Left lung (tissue), 10 donors: ENCODE data around the gene FAM209A. TPM values are rescaled to one million over a fixed set of nuclear protein-coding genes. Genes with fewer than 3 reads are reported as not detected.
A peak's percentile ranks its signal among the peaks of the same experiment; 100 is the strongest.

ENCODE experiments used
- ATAC-seq: fragments of 200-7000 bp; cut with Tn5 transposase; one replicate; pipeline ENCODE4 v1.9.1; 2020; ENCODE audit warnings: moderate library complexity
- DNase-seq, 4 donors: peaks; one replicate each; pipeline ENCODE4 v3.0.0-alpha.2; 2013 to 2020
- H3K27ac ChIP-seq, 2 donors: fragments of 200-600 bp; sonication (generic) in 1 of 2; one replicate each; pipeline versions ENCODE4 v1.5.0 to v1.8.0; 2020 to 2021
- H3K27me3 ChIP-seq, 2 donors: fragments of 200-600 bp; sonication (generic) in 1 of 2; one replicate each; pipeline versions ENCODE4 v1.5.0 to v1.8.0; 2020 to 2021
- H3K36me3 ChIP-seq, 2 donors: fragments of 200-600 bp; sonication (generic) in 1 of 2; one replicate each; pipeline versions ENCODE4 v1.5.0 to v1.8.0; 2020 to 2021
- H3K4me1 ChIP-seq, 2 donors: fragments of 200-600 bp; one replicate each; pipeline ENCODE4 v1.8.0; 2021
- H3K4me3 ChIP-seq, 2 donors: fragments of 200-600 bp; sonication (generic) in 1 of 2; one replicate each; pipeline versions ENCODE4 v1.5.0 to v1.8.0; 2020 to 2021; ENCODE audit warnings: mild to moderate bottlenecking in 1 of 2
- H3K9me3 ChIP-seq, 2 donors: fragments of 200-600 bp; sonication (generic) in 1 of 2; one replicate each; pipeline versions ENCODE4 v1.5.0 to v1.8.0; 2020 to 2021
- intact Hi-C, 2 donors: fragments of 100-400 bp; cut with DNase I; formaldehyde crosslinking; loops; one replicate each; pipeline versions ENCODE4 v1.11.2 to v1.14.2; 2022
- polyA plus RNA-seq, 6 donors: library from polyadenylated mRNA; unstranded; fragments of 120-200 nt; gene quantifications; one replicate each; pipeline ENCODE4 v1.2.1, GENCODE V29; 2013; ENCODE audit not compliant: insufficient read length in 6 of 6
- total RNA-seq, 2 donors: library from RNA; stranded (reverse); fragmentation: NEBNext Ultra II Directional; extraction: Animal tissue kit (Norgen Biotek cat#: 25700); gene quantifications; one replicate each; pipeline ENCODE4 v1.2.1, GENCODE V29; 2021
- TF ChIP-seq, protein P1 (sequence below), 2 donors: fragments of 200-600 bp; sonication (generic) in 1 of 2; IDR thresholded peaks; one replicate each; pipeline versions ENCODE4 v1.5.0 to v1.8.0; 2021; ENCODE audit warnings: antibody characterized with exemption in 2 of 2
- donor health status: DM: no; HTN: yes; CAD: no.
- donor health status: DM: no; HTN: no; CAD: no.

The FAM209A gene
- total and polyA plus RNA-seq, 8 donors: 0.29 to 0.81 (median 0.45) TPM; not detected in 2

DNA sequence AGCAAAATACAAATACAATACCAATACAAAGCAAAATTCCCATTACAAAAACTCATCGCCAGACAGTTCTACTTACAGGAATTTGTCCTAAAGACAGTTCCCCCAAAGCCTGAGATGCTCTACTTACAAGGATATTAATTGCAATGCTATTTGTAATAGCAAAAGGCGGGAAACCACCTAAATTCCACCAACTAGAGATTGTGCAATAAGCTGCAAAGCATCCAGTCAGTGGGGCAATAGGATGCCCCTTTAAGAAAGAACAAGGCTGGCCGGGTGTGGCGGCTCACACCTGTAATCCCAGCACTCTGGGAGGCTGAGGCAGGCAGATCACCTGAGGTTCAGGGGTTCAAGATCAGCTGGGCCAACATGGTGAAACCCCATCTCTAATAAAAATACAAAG lies 47.6 kb downstream of the FAM209A start:
- Histone ChIP-seq H3K36me3 (no peaks in the 10 kb centered on the region), H3K4me3 (no peak overlapping the region), H3K27me3 (no peaks in the 10 kb centered on the region), H3K9me3 (no peaks in the 10 kb centered on the region), H3K4me1 (no peaks in the 10 kb centered on the region), H3K27ac (no peak overlapping the region)
- TF ChIP-seq, protein P1, sequence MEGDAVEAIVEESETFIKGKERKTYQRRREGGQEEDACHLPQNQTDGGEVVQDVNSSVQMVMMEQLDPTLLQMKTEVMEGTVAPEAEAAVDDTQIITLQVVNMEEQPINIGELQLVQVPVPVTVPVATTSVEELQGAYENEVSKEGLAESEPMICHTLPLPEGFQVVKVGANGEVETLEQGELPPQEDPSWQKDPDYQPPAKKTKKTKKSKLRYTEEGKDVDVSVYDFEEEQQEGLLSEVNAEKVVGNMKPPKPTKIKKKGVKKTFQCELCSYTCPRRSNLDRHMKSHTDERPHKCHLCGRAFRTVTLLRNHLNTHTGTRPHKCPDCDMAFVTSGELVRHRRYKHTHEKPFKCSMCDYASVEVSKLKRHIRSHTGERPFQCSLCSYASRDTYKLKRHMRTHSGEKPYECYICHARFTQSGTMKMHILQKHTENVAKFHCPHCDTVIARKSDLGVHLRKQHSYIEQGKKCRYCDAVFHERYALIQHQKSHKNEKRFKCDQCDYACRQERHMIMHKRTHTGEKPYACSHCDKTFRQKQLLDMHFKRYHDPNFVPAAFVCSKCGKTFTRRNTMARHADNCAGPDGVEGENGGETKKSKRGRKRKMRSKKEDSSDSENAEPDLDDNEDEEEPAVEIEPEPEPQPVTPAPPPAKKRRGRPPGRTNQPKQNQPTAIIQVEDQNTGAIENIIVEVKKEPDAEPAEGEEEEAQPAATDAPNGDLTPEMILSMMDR (IDR thresholded peaks at IDR 0.05): no peak
- DNase-seq (no peak), ATAC-seq (no peak)
- intact Hi-C loops: no loop called here

DNA sequence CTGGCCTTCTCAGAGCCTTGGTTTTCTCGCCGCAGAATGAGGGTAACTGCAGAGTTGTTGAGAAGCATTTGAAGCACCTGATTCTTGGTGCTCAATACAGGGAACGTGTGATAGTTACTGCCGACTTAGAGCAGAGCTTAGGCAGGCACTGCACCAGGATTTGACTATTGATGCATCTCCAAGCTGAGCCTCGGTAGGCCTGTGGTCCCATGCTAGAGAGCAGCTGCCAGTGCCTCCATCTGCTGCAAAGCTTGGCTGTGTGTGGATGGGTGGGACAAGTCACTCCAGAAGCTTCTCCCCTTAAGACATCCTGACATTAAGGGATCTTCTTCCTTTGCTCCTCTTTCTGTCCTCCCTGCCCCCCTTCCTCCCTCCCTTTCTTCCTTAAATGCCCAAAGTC lies 49.4 kb downstream of the FAM209A start:
- TF ChIP-seq, protein P1 (IDR thresholded peaks at IDR 0.05): no peak
- no peak overlapping the region for H3K27ac ChIP-seq
- H3K4me3 ChIP-seq: no peak overlapping the region
- H3K9me3 ChIP-seq: no peaks in the 10 kb centered on the region
- DNase-seq (no peak), ATAC-seq (no peak)
- no peaks in the 10 kb centered on the region for H3K4me1 ChIP-seq
- H3K36me3 ChIP-seq: no peaks in the 10 kb centered on the region
- H3K27me3 ChIP-seq: no peaks in the 10 kb centered on the region
- intact Hi-C loops: no loop called here

DNA sequence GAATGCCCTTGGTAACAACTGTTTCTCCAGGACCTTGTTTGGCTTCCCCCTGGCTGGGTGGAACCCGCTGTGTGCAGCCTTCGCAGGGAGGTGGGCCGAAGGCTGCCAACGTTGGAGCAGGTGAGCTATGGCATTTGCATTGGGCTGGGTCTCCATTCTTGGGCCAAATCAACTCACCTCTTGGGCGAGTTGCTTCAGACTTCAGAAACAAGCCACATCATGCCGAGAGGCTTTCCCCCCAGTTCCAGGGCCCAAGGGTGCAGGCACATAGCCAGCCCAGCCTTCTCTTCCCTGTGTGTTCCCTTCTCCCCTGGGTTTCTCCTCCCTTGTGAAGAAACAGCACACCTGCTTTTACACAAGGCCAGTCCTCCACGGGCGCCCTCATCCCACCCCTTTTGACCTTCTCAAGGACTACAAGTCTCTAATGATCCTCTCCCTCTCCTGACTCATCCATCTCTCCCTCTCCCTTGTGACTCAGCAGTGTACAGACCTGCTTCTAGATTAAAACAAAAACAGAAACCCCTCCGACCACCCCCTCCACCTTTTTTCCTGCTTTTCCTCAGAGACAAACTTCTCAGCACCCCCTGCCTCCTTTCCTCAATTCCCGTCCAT lies 50.1 kb downstream of the FAM209A start:
- no peaks in the 10 kb centered on the region for H3K9me3 ChIP-seq
- intact Hi-C loops: no loop called here
- H3K36me3 ChIP-seq: no peaks in the 10 kb centered on the region
- no peak overlapping the region for H3K4me3 ChIP-seq
- ATAC-seq (peak; percentile 59), DNase-seq (no peak)
- H3K27ac ChIP-seq: no peak overlapping the region
- H3K4me1 ChIP-seq: no peaks in the 10 kb centered on the region
- H3K27me3 ChIP-seq: no peaks in the 10 kb centered on the region
- TF ChIP-seq, protein P1 (IDR thresholded peaks at IDR 0.05): no peak

DNA sequence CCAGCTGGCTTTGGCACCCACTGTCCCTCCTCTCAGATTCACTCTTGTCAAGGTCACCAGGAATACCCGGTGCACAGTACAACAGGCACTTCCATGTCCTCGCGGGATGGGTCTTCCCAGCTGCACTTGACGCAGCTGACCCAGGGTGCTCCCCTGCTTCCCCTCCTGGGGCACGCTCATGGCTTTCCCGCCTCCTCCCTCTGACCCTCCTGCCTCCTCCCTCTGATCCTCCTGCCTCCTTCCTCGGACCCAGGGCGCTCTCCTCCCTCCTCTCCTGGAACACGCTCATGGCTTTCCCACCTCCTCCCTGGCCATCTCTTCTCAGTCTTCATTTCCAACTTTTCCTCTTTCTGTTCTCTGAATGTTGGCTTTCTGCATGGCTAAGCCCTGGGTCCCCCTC lies 50.6 kb downstream of the FAM209A start:
- no peaks in the 10 kb centered on the region for H3K4me1 ChIP-seq
- TF ChIP-seq, protein P1 (IDR thresholded peaks at IDR 0.05): no peak
- no peak overlapping the region for H3K27ac ChIP-seq
- DNase-seq: no peak
- no peaks in the 10 kb centered on the region for H3K9me3 ChIP-seq
- peaks cover 0 to 3% of the 10 kb centered on the region in 2 donors for H3K27me3 ChIP-seq
- intact Hi-C loops: no loop called here
- no peaks in the 10 kb centered on the region for H3K36me3 ChIP-seq
- no peak for ATAC-seq
- no peak overlapping the region for H3K4me3 ChIP-seq

Other genes starting within 250 kb of the FAM209A start
- gene FAM210B, start 165.8 kb upstream of the FAM209A start, total RNA-seq: 10 to 100 TPM; 32.0 to 65.1 TPM
- gene FAM210B, start 165.8 kb upstream of the FAM209A start, polyA plus RNA-seq: 10 to 100 TPM; 61.2 to 68.9 (median 64.8) TPM
- 10 to 100 TPM in 1 of 2 donors, 1 to 10 TPM in 1; 3.7 to 22.3 TPM for gene AURKA, start 132.5 kb upstream of the FAM209A start, total RNA-seq
- 10 to 100 TPM; 12.0 to 28.8 (median 17.2) TPM for gene AURKA, start 132.5 kb upstream of the FAM209A start, polyA plus RNA-seq
- gene CSTF1, start 132.1 kb upstream of the FAM209A start, total RNA-seq: 10 to 100 TPM; 30.0 to 34.3 TPM
- 10 to 100 TPM; 39.0 to 44.6 (median 42.9) TPM for gene CSTF1, start 132.1 kb upstream of the FAM209A start, polyA plus RNA-seq
- 10 to 100 TPM; 14.4 to 28.1 TPM for gene CASS4, start 112.5 kb upstream of the FAM209A start, total RNA-seq
- gene CASS4, start 112.5 kb upstream of the FAM209A start, polyA plus RNA-seq: 10 to 100 TPM; 20.6 to 24.7 (median 23.4) TPM
- 10 to 100 TPM; 68.2 to 85.1 TPM for gene RTF2, start 56.1 kb upstream of the FAM209A start, total RNA-seq
- gene RTF2, start 56.1 kb upstream of the FAM209A start, polyA plus RNA-seq: 100 to 1,000 TPM; 116 to 133 (median 128) TPM
- gene FAM209B, start 8.5 kb downstream of the FAM209A start, total RNA-seq: under 1 TPM in 1 of 2 donors, not detected in 1; 0.42 TPM
- gene FAM209B, start 8.5 kb downstream of the FAM209A start, polyA plus RNA-seq: under 1 TPM in 4 of 6 donors, not detected in 2; 0.30 to 0.63 (median 0.34) TPM
- 1 to 10 TPM; 3.7 to 4.1 TPM for gene TFAP2C, start 104.6 kb downstream of the FAM209A start, total RNA-seq
- 1 to 10 TPM; 2.4 to 3.6 (median 3.2) TPM for gene TFAP2C, start 104.6 kb downstream of the FAM209A start, polyA plus RNA-seq